ENCODE measurements around the gene B9D1. TPM values are rescaled to one million over a fixed set of nuclear protein-coding genes. Genes with fewer than 3 reads are reported as not detected.
A peak's percentile ranks its signal among the peaks of the same experiment; 100 is the strongest.

The B9D1 gene
- total RNA-seq, 1 donor from 2014 or later, result 6.7 TPM

GRCh38 chr17:19386051-19386929 is 23.8 kb upstream of the B9D1 start:
- Mint-ChIP-seq H3K9me3 (no peaks in the 10 kb centered on the region), H3K27ac (no peak overlapping the region), H3K27me3 (ENCODE audit: low read depth) (peaks cover 16% of the 10 kb centered on the region), H3K4me3 (ENCODE audit: low read depth) (no peak overlapping the region), H3K4me1 (ENCODE audit: low read depth) (peaks cover 4% of the 10 kb centered on the region), H3K36me3 (ENCODE audit: low read depth) (peaks cover 25% of the 10 kb centered on the region)
- intact Hi-C loops (cut with micrococcal nuclease), result no loop called here
- DNase-seq (ENCODE audit: low spot score), result no peak

GRCh38 chr17:19385521-19385983 is 23.0 kb upstream of the B9D1 start:
- intact Hi-C loops (cut with micrococcal nuclease), result no loop called here
- peaks cover 4% of the 10 kb centered on the region for H3K4me1 Mint-ChIP-seq (ENCODE audit: low read depth)
- peaks cover 16% of the 10 kb centered on the region for H3K27me3 Mint-ChIP-seq (ENCODE audit: low read depth)
- DNase-seq (ENCODE audit: low spot score), result no peak
- no peak overlapping the region for H3K4me3 Mint-ChIP-seq (ENCODE audit: low read depth)
- H3K36me3 Mint-ChIP-seq (ENCODE audit: low read depth), result peaks cover 31% of the 10 kb centered on the region
- H3K9me3 Mint-ChIP-seq, result no peaks in the 10 kb centered on the region
- no peak overlapping the region for H3K27ac Mint-ChIP-seq

DNA sequence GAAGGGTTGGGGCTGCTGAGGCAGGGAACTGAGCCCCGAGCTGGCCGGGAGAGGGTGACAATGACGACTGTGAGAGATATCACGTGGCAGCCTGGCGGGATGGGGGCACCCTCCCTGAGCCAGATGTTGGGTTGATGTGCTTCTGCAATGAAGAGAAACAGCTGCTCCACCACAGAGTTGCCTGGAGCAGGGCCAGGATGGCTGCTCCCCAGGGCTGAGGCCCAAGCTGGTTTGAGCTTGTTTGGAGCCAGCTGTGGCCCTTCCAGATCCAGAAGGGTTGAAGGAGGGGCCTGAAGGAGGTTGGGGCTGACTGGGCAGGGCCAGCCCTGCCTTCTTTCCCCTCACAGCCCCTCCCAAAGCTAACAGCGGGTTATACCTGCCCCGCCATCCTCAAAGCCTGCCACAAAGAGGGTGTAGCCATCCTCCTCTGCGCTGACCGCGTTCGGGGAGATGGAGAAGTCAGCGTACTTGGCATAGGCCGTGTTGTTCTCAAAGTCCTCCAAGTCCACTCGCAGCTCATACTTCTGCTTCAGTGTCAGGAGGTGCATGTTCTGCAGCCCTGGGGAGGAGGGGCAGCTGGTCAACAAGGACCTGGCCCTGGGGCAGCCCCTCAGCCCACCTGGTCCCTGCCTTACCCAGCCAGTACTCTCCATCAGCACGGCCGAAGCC is 22.3 kb upstream of the B9D1 start:
- peaks cover 14% of the 10 kb centered on the region for H3K27me3 Mint-ChIP-seq (ENCODE audit: low read depth)
- no peak overlapping the region for H3K27ac Mint-ChIP-seq
- no peak for DNase-seq (ENCODE audit: low spot score)
- H3K4me3 Mint-ChIP-seq (ENCODE audit: low read depth), result no peak overlapping the region
- H3K9me3 Mint-ChIP-seq, result no peaks in the 10 kb centered on the region
- H3K36me3 Mint-ChIP-seq (ENCODE audit: low read depth), result peaks cover 38% of the 10 kb centered on the region
- intact Hi-C loops (cut with micrococcal nuclease), result no loop called here
- peaks cover 4% of the 10 kb centered on the region for H3K4me1 Mint-ChIP-seq (ENCODE audit: low read depth)

GRCh38 chr17:19383681-19384470 is 21.4 kb upstream of the B9D1 start:
- intact Hi-C loops (cut with micrococcal nuclease), result no loop called here
- no peaks in the 10 kb centered on the region for H3K9me3 Mint-ChIP-seq
- peaks cover 42% of the 10 kb centered on the region for H3K36me3 Mint-ChIP-seq (ENCODE audit: low read depth)
- H3K27me3 Mint-ChIP-seq (ENCODE audit: low read depth), result peaks cover 4% of the 10 kb centered on the region
- peaks cover 7% of the 10 kb centered on the region for H3K4me1 Mint-ChIP-seq (ENCODE audit: low read depth)
- DNase-seq (ENCODE audit: low spot score), result no peak
- no peak overlapping the region for H3K4me3 Mint-ChIP-seq (ENCODE audit: low read depth)
- no peak overlapping the region for H3K27ac Mint-ChIP-seq

GRCh38 chr17:19382531-19383444 is 20.3 kb upstream of the B9D1 start:
- peaks cover 7% of the 10 kb centered on the region for H3K4me1 Mint-ChIP-seq (ENCODE audit: low read depth)
- intact Hi-C loops (cut with micrococcal nuclease), result no loop called here
- no peak overlapping the region for H3K27ac Mint-ChIP-seq
- no peak overlapping the region for H3K4me3 Mint-ChIP-seq (ENCODE audit: low read depth)
- no peak for DNase-seq (ENCODE audit: low spot score)
- no peaks in the 10 kb centered on the region for H3K9me3 Mint-ChIP-seq
- peaks cover under 1% of the 10 kb centered on the region for H3K27me3 Mint-ChIP-seq (ENCODE audit: low read depth)
- H3K36me3 Mint-ChIP-seq (ENCODE audit: low read depth), result peaks cover 42% of the 10 kb centered on the region

- intact Hi-C loops (cut with micrococcal nuclease), result no loop called here
- Mint-ChIP-seq H3K4me3 (ENCODE audit: low read depth) (no peak overlapping the region), H3K4me1 (ENCODE audit: low read depth) (peaks cover 9% of the 10 kb centered on the region), H3K9me3 (no peaks in the 10 kb centered on the region), H3K27ac (no peak overlapping the region), H3K27me3 (ENCODE audit: low read depth) (no peaks in the 10 kb centered on the region), H3K36me3 (ENCODE audit: low read depth) (peaks cover 42% of the 10 kb centered on the region)
- no peak for DNase-seq (ENCODE audit: low spot score)
Observed at GRCh38 chr17:19381741-19382444, 19.4 kb upstream of the B9D1 start.

- no peak overlapping the region for H3K27ac Mint-ChIP-seq
- no peaks in the 10 kb centered on the region for H3K9me3 Mint-ChIP-seq
- DNase-seq (ENCODE audit: low spot score), result no peak
- H3K27me3 Mint-ChIP-seq (ENCODE audit: low read depth), result no peaks in the 10 kb centered on the region
- peaks cover 11% of the 10 kb centered on the region for H3K4me1 Mint-ChIP-seq (ENCODE audit: low read depth)
- intact Hi-C loops (cut with micrococcal nuclease), result no loop called here
- no peak overlapping the region for H3K4me3 Mint-ChIP-seq (ENCODE audit: low read depth)
- peaks cover 42% of the 10 kb centered on the region for H3K36me3 Mint-ChIP-seq (ENCODE audit: low read depth)
Observed at GRCh38 chr17:19381361-19381740, 18.8 kb upstream of the B9D1 start.

GRCh38 chr17:19380481-19381301 is 18.2 kb upstream of the B9D1 start:
- Mint-ChIP-seq H3K4me1 (ENCODE audit: low read depth) (peaks cover 14% of the 10 kb centered on the region), H3K27me3 (ENCODE audit: low read depth) (no peaks in the 10 kb centered on the region), H3K36me3 (ENCODE audit: low read depth) (peaks cover 42% of the 10 kb centered on the region), H3K9me3 (no peaks in the 10 kb centered on the region), H3K4me3 (ENCODE audit: low read depth) (peak overlapping the region; percentile 17), H3K27ac (no peak overlapping the region)
- intact Hi-C loops (cut with micrococcal nuclease), result no loop called here
- DNase-seq (ENCODE audit: low spot score), result no peak

DNA sequence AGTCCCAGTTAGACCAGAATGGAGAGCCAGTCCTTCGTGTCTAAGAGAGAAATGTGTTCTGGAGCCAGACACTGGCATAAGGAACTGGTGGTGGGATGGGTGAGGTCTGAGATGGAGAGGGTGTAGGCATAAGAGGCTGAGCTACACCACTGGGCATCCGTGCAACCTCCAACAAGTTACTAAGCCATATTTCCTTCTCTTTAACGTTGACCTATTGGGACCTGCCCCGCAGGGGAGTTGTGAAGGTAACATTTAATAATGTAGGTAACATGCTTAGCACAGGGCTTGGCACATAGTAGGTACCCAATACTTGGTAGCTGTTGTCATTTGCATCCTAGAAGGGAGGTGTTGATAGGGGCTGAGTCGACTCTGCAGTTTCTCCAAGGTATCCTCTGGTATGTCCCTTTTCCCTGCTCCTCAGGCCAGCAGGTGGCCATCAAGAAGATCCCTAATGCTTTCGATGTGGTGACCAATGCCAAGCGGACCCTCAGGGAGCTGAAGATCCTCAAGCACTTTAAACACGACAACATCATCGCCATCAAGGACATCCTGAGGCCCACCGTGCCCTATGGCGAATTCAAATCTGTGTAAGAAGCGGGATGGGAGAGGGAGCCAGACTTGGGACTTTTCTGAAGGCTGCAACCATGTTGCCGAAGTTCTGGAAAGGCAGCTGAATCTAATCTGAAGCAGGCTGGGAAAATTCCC is 17.0 kb upstream of the B9D1 start:
- H3K27me3 Mint-ChIP-seq (ENCODE audit: low read depth), result no peaks in the 10 kb centered on the region
- H3K27ac Mint-ChIP-seq, result peak overlapping the region; percentile 46
- H3K9me3 Mint-ChIP-seq, result no peaks in the 10 kb centered on the region
- intact Hi-C loops (cut with micrococcal nuclease), result loop anchor here (5.0 to 10.0 kb wide), 4 partner anchors 128 to 1192 kb away; partner anchors contain the start of gene ALDH3A2
- H3K36me3 Mint-ChIP-seq (ENCODE audit: low read depth), result peaks cover 35% of the 10 kb centered on the region
- H3K4me1 Mint-ChIP-seq (ENCODE audit: low read depth), result peaks cover 15% of the 10 kb centered on the region
- DNase-seq (ENCODE audit: low spot score), result no peak
- peak overlapping the region; percentile 98 for H3K4me3 Mint-ChIP-seq (ENCODE audit: low read depth)

GRCh38 chr17:19378416-19379360 is 16.2 kb upstream of the B9D1 start, which contains the start of gene MAPK7:
Gene MAPK7 (plus strand): TSS chr17:19378498. CDS start chr17:19378901, 403 bp downstream.
- no peaks in the 10 kb centered on the region for H3K9me3 Mint-ChIP-seq
- H3K4me3 Mint-ChIP-seq (ENCODE audit: low read depth), result peak within 1 kb of the TSS; percentile 98
- intact Hi-C loops (cut with micrococcal nuclease), result loop anchor here (1.0 to 10.0 kb wide), 5 partner anchors 16 to 1191 kb away; partner anchors contain the start of genes ALDH3A2 and B9D1
- peaks cover 21% of the 10 kb centered on the region for H3K4me1 Mint-ChIP-seq (ENCODE audit: low read depth)
- no peaks in the 10 kb centered on the region for H3K27me3 Mint-ChIP-seq (ENCODE audit: low read depth)
- DNase-seq (ENCODE audit: low spot score), result no peak
- H3K27ac Mint-ChIP-seq, result peak within 1 kb of the TSS; percentile 97
- H3K36me3 Mint-ChIP-seq (ENCODE audit: low read depth), result peaks cover 26% of the 10 kb centered on the region

All from activated T-helper 2 cell treated with anti-CD3 and anti-CD28 coated beads, Interferon-gamma antibody, Interleukin-2, Interleukin-4, amounts not matched to agents 10 μg/mL and 5 μg/mL and 100 μg/mL, durations not matched to agents 14 hours and 24 hours and 36 hours (primary cell).